ENCODE measurements around the gene LUC7L.
"Not testable (repeated sequence)": the region's sequence is repeated elsewhere in the genome, so short reads cannot be mapped to it uniquely, and the experiment has no call there.

LUC7L gene

DNA sequence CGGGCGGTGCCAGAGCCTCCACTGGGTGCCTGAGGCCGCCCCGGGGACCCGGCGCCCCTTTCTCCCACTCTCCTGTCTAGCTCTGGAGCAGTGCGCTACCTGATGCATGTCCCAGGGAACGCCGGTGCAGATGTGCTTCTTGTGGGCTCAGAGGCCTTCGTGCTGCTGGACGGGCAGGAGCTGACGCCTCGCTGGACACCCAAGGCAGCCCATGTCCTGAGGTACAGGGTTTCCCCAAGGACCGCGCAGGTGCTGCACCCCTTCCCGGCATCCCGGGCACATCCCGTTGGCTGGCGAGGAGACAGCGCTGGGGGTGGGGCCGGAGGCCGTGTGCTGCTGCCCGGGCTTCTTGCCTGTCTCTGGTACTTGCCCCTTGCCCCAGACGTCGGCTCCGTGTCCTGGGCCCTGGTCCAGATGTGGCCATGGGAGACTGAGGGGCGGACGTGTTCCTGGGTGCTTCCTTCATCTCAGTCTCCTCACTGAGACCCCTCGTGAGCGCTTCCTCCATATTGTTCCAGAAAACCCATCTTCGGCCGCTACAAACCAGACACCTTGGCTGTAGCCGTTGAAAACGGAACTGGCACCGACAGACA, 34.0 kb upstream of the LUC7L start:
- no peak for DNase-seq

DNA sequence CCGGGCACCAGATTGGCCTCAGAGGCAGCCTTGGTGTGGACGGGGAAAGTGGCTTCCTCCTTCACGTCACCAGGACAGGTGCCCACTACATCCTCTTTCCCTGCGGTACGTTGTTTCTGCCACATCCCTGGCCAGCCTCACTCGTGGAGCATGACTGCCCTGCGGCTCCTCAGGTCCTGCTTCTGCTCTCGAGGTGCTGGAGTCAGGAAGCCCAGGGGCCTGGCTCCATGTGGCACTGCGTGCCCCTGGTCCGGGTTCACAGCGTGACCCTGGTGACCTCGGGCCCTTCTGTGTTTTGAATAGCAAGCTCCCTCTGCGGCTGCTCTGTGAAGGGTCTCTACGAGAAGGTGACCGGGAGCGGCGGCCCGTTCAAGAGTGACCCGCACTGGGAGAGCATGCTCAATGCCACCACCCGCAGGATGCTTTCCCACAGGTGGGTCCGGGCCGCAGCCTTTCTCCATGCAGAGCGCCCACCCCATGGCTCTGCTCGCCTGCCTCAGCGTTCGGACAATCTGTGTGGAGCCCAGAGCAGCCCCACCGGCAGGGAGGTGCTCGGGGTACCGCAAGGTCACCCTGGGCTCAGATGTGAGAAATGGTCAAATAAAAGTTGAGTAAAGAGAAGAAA, 33.0 kb upstream of the LUC7L start:
- DNase-seq = no peak

GRCh38 chr16:261031-261691, 31.9 kb upstream of the LUC7L start:
- peak; percentile 78 for DNase-seq

- DNase-seq = no peak
Observed at GRCh38 chr16:260326-260725, 31.1 kb upstream of the LUC7L start.

DNA sequence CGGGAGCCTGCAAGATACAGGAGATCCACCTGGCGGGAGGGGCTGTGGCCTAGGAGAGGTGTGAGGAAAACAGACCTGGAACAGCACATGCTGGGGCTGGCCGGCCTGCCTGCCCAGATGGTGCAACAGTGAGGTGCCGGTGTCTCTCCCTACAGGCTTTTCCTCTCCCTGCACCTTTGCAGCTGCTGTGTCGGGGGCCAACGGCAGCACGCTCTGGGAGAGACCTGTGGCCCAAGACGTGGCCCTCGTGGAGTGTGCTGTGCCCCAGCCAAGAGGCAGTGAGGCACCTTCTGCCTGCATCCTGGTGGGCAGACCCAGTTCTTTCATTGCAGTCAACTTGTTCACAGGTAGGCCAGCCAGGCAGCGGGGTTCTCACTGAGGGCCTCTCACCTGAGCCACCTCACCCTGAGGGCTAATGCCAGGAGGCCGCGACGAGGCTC, 30.6 kb upstream of the LUC7L start:
- DNase-seq = peak; percentile 61

GRCh38 chr16:259226-259625, 30.0 kb upstream of the LUC7L start:
- DNase-seq = no peak

GRCh38 chr16:258091-258490, 28.8 kb upstream of the LUC7L start:
- not testable (repeated sequence) for DNase-seq

GRCh38 chr16:255183-255582, 25.9 kb upstream of the LUC7L start:
- no peak for DNase-seq

DNA sequence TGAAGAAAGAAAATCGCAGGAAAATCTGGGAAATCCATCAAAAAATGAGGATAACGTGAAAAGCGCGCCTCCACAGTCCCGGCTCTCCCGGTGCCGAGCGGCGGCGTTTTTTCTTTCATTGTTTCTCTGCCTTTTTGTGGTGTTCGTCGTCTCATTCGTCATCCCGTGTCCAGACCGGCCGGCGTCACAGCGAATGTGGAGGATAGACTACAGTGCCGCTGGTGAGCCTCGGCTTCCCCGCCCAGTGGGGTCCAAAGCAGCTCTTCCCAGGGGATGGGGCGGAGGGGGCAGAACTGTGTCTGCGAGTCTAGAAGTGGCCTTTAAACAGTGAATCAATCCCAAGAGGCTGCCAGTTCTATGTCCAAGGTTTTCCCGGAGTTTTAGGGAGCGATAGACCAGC, 25.2 kb upstream of the LUC7L start:
- no peak for DNase-seq

DNA sequence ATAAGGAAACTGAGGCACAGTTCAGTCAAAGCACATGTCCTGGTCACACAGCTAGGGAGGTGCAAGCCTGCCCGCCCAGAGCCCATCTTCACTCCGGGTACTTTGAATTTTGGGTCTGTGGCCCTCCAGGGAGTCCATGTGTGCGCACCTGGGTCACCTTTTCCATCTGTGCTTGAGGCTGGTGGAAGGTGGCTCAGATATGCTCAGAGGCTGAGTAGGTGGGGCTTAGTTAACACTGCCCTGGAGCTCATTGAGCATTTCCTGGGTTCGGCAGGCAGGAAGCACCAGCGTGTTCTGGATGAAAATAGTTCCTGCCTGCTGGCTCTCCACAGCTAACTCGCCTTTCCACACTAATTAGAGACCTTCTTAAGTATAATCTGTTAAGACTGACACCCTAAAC, 24.6 kb upstream of the LUC7L start:
- no peak for DNase-seq

- no peak for DNase-seq
Observed at GRCh38 chr16:252366-253337, 23.4 kb upstream of the LUC7L start.

GRCh38 chr16:249431-249830, 20.2 kb upstream of the LUC7L start:
- no peak for DNase-seq

DNA sequence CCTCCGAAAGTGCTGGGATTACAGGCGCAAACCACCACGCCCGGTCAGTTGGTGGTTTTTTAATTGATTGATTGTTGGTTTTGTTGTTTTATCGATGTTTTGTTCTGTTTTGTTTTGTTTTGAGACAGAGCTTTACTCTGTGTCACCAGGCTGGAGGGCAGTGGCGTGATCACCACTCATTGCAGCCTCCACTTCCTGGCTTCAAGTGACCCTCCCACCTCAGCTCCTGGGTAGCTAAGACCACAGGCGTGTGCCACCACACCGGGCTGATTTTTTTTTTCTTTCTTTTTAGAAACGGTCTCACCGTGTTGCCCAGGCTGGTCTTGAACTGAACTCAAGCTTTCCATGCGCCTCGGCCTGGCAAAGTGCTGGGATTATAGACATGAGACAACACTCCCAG, 17.8 kb upstream of the LUC7L start:
- no peak for DNase-seq

DNA sequence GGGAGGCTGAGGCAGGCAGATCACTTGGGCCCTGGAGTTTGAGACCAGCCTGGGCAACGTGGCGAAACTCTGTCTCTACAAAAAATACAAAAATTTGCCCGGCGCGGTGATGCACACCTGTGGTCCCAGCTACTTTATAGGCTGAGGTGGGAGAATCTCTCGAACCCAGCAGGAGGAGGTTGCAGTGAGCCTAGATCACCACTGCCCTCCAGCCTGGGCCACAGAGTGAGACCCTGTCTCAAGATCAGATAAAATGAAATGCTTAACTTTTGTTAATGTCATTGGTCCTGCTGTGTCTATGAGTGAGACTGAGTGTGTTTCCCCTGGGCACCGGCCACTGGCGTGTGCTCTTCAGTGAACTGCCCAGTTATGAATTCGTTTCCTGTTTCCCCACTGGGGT, 15.9 kb upstream of the LUC7L start:
- no peak for DNase-seq

GRCh38 chr16:243348-243747, 14.1 kb upstream of the LUC7L start:
- DNase-seq = no peak

GRCh38 chr16:242281-242680, 13.0 kb upstream of the LUC7L start:
- DNase-seq = no peak

DNA sequence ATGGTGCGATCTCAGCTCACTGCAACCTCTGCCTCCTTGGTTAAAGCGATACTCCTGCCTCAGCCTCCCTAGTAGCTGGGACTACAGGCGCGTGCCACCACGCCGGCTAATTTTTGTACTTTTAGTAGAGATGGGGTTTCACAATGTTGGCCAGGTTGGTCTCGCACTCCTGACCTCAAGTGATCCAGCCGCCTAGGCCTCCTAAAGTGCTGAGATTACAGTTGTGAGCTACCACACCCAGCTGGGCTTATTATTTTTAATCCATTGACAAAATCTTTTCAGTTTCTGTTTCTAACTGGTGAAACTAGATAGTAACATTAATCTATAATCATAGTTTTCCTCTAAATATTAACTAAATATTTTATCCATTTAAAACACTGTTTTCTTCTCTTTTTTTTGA, 11.3 kb upstream of the LUC7L start:
- no peak for DNase-seq

DNA sequence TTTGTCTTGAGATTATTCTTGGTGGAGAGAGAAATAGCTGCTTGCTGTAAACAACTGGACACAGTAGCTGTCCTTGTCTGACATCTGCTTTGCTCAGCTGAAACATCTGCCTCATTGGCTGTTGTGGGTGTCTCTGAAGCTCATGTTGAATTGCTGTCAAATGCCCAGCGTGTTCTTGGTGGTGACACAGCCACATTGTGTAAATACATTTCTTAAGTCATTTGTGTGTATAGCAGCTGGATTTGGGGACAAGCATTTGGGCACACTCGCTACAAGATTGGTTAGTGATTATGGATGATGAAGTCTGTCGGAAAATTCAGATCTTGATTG, 10.7 kb upstream of the LUC7L start:
- DNase-seq = no peak

DNA sequence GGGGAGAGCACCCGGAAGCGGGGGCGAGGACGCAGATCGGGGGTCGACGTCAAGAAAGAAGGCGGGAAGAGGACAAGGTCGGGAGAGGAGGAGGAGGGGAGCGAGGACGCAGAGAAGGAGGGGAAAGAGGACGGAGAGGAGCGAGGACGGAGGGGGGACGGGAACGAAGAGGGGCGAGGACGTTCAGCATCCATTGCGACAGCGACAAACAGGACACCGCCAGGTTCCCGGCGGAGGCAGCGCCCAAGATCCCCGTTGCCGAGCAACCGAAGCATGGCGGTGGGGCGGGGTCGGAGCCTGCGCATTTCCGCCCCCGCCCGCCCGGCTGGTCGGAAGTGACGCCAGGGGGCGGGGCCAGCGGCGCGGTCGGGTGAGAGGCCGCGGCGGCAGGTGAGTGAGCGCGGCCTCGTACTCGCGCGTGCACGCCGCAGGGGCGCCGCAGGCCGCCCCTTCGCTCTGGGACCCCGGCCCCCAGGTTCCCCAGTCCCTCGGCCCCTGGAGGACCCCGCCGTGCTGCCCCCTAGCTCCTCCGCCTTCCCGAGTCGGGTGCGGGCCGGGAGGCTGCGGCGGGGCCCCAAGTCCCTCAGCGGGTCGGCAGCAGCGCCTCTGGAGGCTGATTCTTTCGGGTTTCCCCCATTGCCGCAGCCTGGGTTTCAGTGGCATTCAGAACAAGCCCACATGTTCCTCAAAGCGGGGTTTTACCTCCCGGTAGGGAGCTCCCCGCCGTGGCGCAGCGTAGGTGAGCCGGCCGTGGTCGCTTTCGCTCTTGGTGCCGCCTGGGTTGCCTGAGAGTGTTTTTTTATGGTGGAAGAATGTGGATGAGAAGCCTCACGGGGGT, 5.4 kb upstream of the LUC7L start, which contains the start of gene FAM234A:
FAM234A (plus strand) TSS at position 354 of the 838 bp plus-strand sequence. CDS start 19,593 bp downstream, outside the sequence.
- peak; percentile 95 for DNase-seq

GRCh38 chr16:230949-231348, 1.7 kb upstream of the LUC7L start:
- no peak for DNase-seq

GRCh38 chr16:230351-230750, 1.1 kb upstream of the LUC7L start:
- DNase-seq = not testable (repeated sequence)

DNA sequence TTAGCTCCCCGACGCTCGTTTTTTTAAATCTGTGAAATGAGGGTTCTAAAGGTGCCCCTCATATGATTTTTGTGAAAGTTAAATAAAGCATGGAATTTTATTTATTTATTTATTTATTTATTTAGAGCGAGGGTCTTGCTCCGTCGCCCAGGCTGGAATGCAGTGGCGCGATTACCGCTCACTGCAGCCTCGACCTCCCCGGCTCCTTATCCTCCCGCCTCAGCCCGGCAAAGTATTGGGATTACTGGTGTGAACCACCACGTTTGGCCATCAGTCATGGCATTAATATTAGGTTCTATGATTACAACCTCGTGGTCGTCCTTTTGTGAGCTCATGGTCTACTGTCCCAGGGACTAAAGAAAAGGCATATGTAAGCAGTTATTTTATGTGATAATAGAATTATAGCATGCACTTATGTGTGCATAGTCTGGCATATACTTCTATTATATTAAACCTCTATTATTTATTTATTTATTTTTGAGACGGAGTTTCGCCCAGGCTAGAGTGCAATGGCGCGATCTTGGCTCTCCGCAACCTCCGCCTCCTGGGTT, 557 bp upstream of the LUC7L start:
- DNase-seq = no peak
